Stimulated activated naive CD8-positive, alpha-beta T cell treated with anti-CD3 and anti-CD28 coated beads, Interleukin-15, Interleukin-2, amounts not matched to agents 100 U/mL and 50 U/mL, for 24 hours (primary cell): ENCODE results near the gene ZNF547.
A peak's percentile ranks its signal among the peaks of the same experiment; 100 is the strongest.
"Not testable (repeated sequence)": the region's sequence is repeated elsewhere in the genome, so short reads cannot be mapped to it uniquely, and the experiment has no call there.

Source experiments
- ATAC-seq: fragments of 150-1000 bp; cut with Tn5 transposase; one replicate; pipeline ENCODE4 v1.10.0; 2021
- DNase-seq: peaks from one replicate; pipeline ENCODE4 v3.0.0; 2021

ZNF547 gene

GRCh38 chr19:57374647-57375046 lies 11.3 kb downstream of the ZNF547 start:
- not testable (repeated sequence) for DNase-seq, ATAC-seq

GRCh38 chr19:57376151-57376550 lies 12.8 kb downstream of the ZNF547 start:
- no peak for ATAC-seq

GRCh38 chr19:57377498-57378146 lies 14.3 kb downstream of the ZNF547 start:
- no peak for DNase-seq
- ATAC-seq = no peak

More at GRCh38 chr19:57376151-57376550, 12.8 kb downstream of the ZNF547 start:
- DNase-seq = no peak

- ATAC-seq (no peak), DNase-seq (no peak)
Measured at GRCh38 chr19:57380923-57381322, 17.6 kb downstream of the ZNF547 start.

- ATAC-seq = no peak
Measured at GRCh38 chr19:57382806-57383488, 19.6 kb downstream of the ZNF547 start.

GRCh38 chr19:57389194-57389729 lies 25.9 kb downstream of the ZNF547 start:
- ATAC-seq (no peak), DNase-seq (no peak)

More at GRCh38 chr19:57382806-57383488, 19.6 kb downstream of the ZNF547 start:
- DNase-seq = no peak

- ATAC-seq = peak; percentile 99
- peak; percentile 97 for DNase-seq
Measured at GRCh38 chr19:57389730-57390598, 26.6 kb downstream of the ZNF547 start, which contains the start of gene ZNF548. Gene ZNF548, plus strand, starts transcription at chr19:57389854. Its CDS starts 246 bp downstream, at chr19:57390100.

GRCh38 chr19:57395710-57396109 lies 32.4 kb downstream of the ZNF547 start:
- no peak for DNase-seq
- no peak for ATAC-seq

GRCh38 chr19:57398868-57399267 lies 35.5 kb downstream of the ZNF547 start:
- DNase-seq = no peak
- ATAC-seq = no peak

- ATAC-seq (peak; percentile 37), DNase-seq (no peak)
Measured at GRCh38 chr19:57403737-57404563, 40.6 kb downstream of the ZNF547 start.

GRCh38 chr19:57406516-57407123 lies 43.3 kb downstream of the ZNF547 start:
- DNase-seq (peak; percentile 75), ATAC-seq (peak; percentile 59)

- DNase-seq (peak; percentile 91), ATAC-seq (peak; percentile 100)
Measured at GRCh38 chr19:57410877-57411671, 47.7 kb downstream of the ZNF547 start, which contains the start of gene ZNF17. Gene ZNF17, plus strand, starts transcription at chr19:57411161. Its CDS starts 2,455 bp downstream, at chr19:57413616.

GRCh38 chr19:57419439-57419838 lies 56.1 kb downstream of the ZNF547 start:
- no peak for ATAC-seq
- DNase-seq = no peak

- no peak for DNase-seq
- ATAC-seq = no peak
Measured at GRCh38 chr19:57421037-57421436, 57.7 kb downstream of the ZNF547 start.
